GM18508 (cell line): ENCODE results near the gene RIMKLA.

ENCODE experiments used
- ATAC-seq: cut with Tn5 transposase; IDR thresholded peaks from one replicate; pipeline ENCODE4 v1.9.1; 2021; ENCODE audit warnings: moderate number of reproducible peaks; ENCODE audit not compliant: insufficient read depth, unreplicated experiment

RIMKLA gene

DNA sequence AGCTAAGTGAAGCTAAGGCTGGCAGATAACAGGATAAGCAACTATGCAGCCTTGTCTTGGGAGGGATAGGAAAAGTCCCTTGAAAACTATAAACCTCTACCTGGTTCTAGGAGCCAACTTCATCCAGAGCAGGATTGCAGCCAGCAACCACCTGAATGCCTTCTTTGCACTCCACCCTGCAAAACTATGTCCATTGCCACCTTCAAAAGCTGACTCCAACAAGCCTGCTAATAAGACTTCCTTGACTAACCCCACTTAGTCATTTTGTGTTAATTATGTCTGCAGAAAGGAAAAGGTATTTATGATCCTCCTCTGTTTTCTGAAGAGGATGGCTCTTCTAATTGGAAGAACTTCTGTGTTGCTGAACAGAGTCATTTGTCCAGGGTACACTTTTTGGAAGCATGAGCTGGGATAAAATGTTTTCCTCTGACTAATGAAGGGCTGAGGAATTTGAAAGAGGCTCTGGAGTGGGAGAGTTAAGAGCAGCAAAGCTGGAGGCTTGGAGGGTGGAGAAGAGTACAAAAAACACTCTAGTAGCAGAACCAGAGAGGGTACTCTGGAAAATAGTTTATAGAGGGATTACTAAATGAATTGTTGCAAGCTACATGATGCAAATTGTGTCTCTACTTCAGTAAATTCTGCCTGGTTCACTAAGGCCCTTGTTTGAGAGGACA lies 9.6 kb upstream of the RIMKLA start:
- no peak for ATAC-seq

DNA sequence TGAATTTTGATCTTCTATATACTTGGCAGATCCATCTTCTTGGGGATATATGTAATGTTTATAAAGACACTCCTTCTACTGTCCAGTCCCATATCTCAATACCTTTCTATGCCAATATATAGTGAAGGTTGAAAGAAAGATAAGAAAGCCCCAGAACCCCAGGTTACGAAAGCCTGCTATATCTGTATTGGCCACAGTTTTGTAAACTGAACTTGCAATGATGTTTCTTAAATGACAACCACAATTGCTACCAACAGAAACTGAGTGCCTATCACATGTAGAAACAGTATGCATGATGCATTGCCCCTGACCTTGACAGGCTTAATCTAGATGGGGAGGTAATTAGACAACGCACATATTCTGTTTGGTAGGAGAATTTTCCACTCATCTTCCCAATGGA lies 7.8 kb upstream of the RIMKLA start:
- ATAC-seq, result no peak

DNA sequence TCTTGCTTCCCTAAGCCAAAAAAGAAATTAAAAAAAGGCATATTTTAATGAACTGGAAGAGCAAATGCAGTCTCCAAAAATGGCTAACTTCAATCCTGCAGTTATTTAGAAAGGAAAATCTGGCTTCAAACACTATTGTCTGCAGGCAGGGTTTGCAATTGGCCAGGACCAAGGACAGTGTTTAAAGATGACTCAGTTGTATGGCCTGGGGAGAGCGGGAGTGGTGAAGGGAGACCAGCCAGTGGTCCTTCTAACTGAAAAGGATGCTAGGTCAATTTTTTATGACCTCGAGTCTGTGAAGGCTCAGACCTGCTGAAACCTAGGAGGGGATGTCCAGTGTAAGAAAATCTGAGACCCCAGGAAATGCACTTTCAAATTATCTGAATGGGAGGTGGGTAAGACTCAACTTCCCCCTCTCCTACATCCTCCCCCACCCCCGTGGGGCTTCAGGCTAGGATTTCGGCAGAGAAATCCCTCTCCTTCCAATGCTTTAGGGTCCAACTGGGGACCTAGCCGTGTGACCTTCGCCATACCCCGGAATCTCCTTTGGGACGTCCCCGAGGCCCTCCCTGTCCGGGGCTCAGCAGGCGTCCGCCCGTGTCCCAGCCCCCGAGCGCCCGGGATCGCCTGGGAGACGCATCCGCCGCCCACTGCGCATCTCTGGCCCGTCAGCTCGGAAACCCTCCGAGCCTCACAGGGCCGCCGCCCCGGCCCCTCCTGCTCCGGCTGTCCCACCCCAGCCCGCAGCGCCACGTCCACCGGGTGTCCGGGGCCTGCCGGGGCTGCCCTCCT lies 602 bp upstream of the RIMKLA start:
- no peak for ATAC-seq

- ATAC-seq, result no peak
These were observed 685 bp downstream of the RIMKLA start for GRCh38 chr1:42381280-42381673.

GRCh38 chr1:42385283-42385682 lies 4.7 kb downstream of the RIMKLA start:
- no peak for ATAC-seq

- no peak for ATAC-seq
These were observed 5.5 kb downstream of the RIMKLA start for GRCh38 chr1:42386051-42386450.

- no peak for ATAC-seq
These were observed 11.7 kb downstream of the RIMKLA start for GRCh38 chr1:42392255-42392654.

- no peak for ATAC-seq
These were observed 12.6 kb downstream of the RIMKLA start for GRCh38 chr1:42392967-42393848.

DNA sequence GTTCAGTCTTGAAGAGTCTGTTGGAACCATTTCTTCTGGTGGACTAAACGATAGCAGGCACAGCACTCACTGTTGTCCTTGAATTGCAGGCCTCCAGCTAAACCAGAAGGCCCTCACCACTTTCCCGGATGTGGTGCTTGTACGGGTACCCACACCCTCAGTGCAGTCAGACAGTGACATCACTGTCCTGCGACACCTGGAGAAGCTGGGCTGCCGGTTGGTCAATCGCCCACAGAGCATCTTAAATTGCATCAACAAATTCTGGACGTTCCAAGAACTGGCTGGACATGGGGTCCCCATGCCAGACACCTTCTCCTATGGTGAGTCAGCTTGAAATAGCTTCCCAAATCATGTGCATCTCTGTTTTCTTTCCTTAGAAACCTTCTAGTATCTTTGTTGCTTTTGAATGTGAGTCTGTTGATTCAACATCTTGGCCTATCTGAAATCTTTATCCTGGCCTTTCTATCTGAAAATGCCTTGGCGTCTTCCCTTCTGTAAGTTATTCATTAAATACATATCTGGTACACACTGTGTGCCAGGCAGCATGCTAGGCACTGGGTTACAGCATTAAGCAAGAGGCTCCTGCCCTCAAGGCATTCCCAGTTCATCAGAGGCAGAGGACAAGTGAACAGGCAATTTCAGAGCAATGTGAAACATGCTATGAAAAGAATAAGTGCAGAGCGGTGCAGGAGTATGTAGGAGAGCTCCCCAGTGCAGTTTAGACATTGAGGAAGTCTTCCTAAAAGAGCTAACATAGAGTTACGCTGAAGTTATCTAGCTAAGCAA lies 18.9 kb downstream of the RIMKLA start:
- no peak for ATAC-seq

- ATAC-seq, result no peak
These were observed 23.3 kb downstream of the RIMKLA start for GRCh38 chr1:42403880-42404400.

- ATAC-seq, result no peak
These were observed 34.2 kb downstream of the RIMKLA start for GRCh38 chr1:42414551-42415496.

- ATAC-seq, result no peak
These were observed 36.6 kb downstream of the RIMKLA start for GRCh38 chr1:42417166-42417565.

GRCh38 chr1:42418516-42418915 lies 37.9 kb downstream of the RIMKLA start:
- ATAC-seq, result no peak

DNA sequence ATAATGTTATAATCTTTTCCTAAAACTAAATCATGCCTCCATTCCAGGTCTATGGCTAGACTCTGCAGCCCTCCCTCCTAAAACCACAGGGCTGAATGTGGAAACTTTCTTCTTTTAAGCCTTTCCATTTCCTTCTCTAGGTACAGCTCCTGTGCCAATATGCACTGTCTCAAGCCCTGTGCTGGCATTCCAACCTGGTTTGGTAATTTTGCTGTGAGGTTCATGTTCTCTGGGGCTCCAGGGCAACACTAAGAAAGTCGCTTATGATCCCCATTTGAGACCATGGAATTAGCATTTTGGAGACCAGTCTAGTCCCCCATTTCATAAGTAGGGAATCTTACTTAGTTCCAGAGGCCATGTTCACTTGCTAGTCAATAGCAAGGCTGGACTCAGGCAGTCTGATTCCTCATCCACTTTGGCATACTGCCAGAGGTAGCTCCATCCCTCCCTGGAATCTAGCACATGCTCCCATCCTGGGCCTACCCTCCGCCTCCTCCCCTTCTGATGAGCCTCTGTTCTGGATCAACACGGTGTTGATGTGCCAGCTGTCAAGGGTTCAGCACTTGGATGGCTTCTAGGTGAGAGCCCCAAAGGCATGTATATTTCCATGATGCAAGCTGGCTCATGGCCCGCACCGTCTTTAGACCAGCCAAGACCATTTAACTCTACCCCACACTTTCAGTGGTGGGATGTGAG lies 38.7 kb downstream of the RIMKLA start:
- ATAC-seq, result no peak

GRCh38 chr1:42420121-42420520 lies 39.5 kb downstream of the RIMKLA start:
- no peak for ATAC-seq

GRCh38 chr1:42420911-42421585 lies 40.5 kb downstream of the RIMKLA start:
- no peak for ATAC-seq

DNA sequence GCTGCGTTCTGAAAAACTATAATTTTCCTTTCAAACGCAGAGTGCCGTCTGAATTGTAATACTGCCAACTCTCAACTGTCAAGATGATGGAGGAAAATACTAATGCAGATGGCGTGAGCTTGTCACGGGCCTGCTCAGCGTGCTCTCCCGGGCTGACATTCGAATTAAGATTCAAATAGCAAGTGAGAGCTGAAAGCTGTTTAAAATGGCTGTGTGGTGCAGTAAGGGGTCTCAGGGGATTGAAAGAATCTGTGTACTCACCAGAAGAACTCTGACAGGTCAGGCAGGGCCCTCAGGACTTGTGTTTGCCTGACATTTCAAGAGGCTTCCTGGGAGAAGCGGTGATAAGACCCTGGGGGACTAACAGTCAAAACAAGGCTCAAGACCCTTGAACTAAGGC lies 42.1 kb downstream of the RIMKLA start:
- no peak for ATAC-seq

DNA sequence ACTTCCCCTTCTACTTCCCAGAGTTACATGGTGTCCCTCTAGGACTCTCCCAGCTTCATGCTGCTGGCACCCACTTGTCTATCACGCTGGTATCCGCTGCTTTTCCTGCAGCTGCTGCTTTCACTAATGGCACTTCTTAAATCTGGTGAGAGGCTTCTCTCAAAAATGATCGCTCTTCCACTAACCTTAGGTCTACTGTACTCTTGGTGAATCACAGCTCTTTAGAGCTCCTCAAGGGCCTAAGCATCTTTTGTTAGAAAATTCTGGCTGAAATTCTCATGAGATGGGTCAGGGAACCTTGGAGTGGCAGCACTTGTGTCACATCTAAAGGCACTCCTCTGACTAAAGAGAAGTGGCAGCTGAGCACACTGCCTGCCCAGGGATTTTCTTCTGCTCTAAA lies 43.1 kb downstream of the RIMKLA start:
- ATAC-seq, result no peak
